ENCODE measurements around the gene YLPM1. TPM values are rescaled to one million over a fixed set of nuclear protein-coding genes. Genes with fewer than 3 reads are reported as not detected.

Gene YLPM1
- total and polyA plus RNA-seq, 2 donors (not counting 3 experiments of a cell fraction or from before 2014, with no cell fraction given), result 14.9 to 85.7 TPM

DNA sequence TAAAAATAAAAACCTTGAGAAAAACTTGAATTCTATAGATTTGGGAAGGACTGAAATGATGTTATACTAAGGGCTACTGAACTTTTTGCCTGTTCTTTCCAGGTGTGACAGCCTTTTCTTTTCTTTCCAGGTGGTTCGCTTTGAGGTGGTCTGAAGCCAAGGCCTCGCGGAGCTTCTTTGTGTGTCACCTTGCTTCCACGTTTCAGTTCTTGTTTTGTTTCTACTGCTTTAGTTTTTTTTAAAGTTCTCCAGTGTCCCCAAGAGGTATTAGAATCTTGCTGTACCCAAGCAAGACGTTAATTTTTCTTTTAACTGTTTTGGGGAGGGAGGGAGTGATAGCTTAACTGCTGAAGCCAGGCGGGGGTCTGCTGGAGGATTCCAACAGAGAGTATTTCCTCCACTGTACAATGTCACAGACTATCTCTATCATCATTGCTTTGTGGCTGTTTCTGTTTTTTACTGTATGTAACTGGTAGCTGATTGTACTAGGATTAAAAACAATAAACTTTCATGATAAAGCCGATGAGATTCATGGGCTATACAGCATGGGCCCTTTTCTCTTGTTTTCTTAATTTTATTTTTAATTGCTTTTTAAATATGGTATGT lies 72.6 kb downstream of the YLPM1 start:
- dilution Hi-C loops (cut with MboI; ENCODE audit: extremely low pct_ligation_motif_present, low sequenced_read_pairs) (no loop called here), intact Hi-C loops (cut with micrococcal nuclease) (no loop called here)
- Histone ChIP-seq H3K4me1 (ENCODE audit: control insufficient read depth, extremely low read depth, insufficient read depth, low read length) (peaks cover 11% of the 10 kb centered on the region), H3K9me3 (replicated peaks; ENCODE audit: control insufficient read depth, insufficient read depth, low read length) (no peaks in the 10 kb centered on the region), H3K79me2 (ENCODE audit: control insufficient read depth, insufficient read depth, low read length) (no peaks in the 10 kb centered on the region), H3K4me2 (ENCODE audit: insufficient read depth, low read length) (no peak overlapping the region), H3K4me3 (replicated peaks in 1 of 3; ENCODE audit: insufficient read depth in 1 of 3, low read depth in 1 of 3, low read length in 3 of 3) (no peak overlapping the region), H2AFZ (ENCODE audit: low read depth, low read length) (no peak overlapping the region), H3K27ac (ENCODE audit: insufficient read depth, low read depth, low read length) (no peak overlapping the region), H3K27me3 (ENCODE audit: control insufficient read depth in 2 of 2, insufficient read depth in 2 of 2, low read length in 2 of 2) (no peaks in the 10 kb centered on the region), H3K36me3 (ENCODE audit: control insufficient read depth in 2 of 2, extremely low read depth in 1 of 2, insufficient read depth in 2 of 2, low read length in 2 of 2) (peaks cover 7 to 15% of the 10 kb centered on the region in 2 experiments), H3K9ac (replicated peaks; ENCODE audit: extremely low read depth, insufficient read depth, low read length) (no peak overlapping the region), H4K20me1 (replicated peaks; ENCODE audit: control insufficient read depth, extremely low read depth, insufficient read depth, low read length) (no peaks in the 10 kb centered on the region), H3K9me1 (replicated peaks; ENCODE audit: control insufficient read depth, extremely low read depth, insufficient read depth, low read length) (no peaks in the 10 kb centered on the region)
- DNase-seq (ENCODE audit: low read depth, low spot score) (no peak), FAIRE-seq (no peak)
- ChIA-PET CTCF (interaction anchor here (1.0 to 1.5 kb wide), 3 partner anchors 17 to 227 kb away, joined by 3 to 7 read pairs (median 4); no protein-coding TSS in a partner anchor), POLR2A (interaction anchor here (0.6 kb wide), 1 partner anchor 825 kb away, joined by 3 read pairs; the partner anchor contains the start of gene TTLL5)
- TSS peak; percentile 50 for BruUV-seq (replicated peaks)
- TF ChIP-seq EZH2 (IDR thresholded peaks at IDR 0.05; ENCODE audit: borderline replicate concordance, low read depth, low read length, severe bottlenecking) (no peak), GATA2 (IDR thresholded peaks at IDR 0.05; ENCODE audit: insufficient read depth, insufficient read length, low read depth, low read length) (no peak), POLR2AphosphoS5 (IDR thresholded peaks at IDR 0.05; ENCODE audit: insufficient read depth, low read depth, low read length) (no peak), POLR2A (IDR thresholded peaks at IDR 0.05; ENCODE audit: low read depth, low read length) (no peak), JUN (IDR thresholded peaks at IDR 0.05; ENCODE audit: borderline replicate concordance, insufficient read depth, insufficient read length, low read depth) (no peak), FOS (IDR thresholded peaks at IDR 0.05; ENCODE audit: borderline replicate concordance, insufficient read depth, low read length) (no peak)
- TF ChIP-seq, protein P1, sequence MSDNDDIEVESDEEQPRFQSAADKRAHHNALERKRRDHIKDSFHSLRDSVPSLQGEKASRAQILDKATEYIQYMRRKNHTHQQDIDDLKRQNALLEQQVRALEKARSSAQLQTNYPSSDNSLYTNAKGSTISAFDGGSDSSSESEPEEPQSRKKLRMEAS (IDR thresholded peaks at IDR 0.05; ENCODE audit: insufficient read depth, insufficient read length), result no peak
- TF ChIP-seq, protein P2, sequence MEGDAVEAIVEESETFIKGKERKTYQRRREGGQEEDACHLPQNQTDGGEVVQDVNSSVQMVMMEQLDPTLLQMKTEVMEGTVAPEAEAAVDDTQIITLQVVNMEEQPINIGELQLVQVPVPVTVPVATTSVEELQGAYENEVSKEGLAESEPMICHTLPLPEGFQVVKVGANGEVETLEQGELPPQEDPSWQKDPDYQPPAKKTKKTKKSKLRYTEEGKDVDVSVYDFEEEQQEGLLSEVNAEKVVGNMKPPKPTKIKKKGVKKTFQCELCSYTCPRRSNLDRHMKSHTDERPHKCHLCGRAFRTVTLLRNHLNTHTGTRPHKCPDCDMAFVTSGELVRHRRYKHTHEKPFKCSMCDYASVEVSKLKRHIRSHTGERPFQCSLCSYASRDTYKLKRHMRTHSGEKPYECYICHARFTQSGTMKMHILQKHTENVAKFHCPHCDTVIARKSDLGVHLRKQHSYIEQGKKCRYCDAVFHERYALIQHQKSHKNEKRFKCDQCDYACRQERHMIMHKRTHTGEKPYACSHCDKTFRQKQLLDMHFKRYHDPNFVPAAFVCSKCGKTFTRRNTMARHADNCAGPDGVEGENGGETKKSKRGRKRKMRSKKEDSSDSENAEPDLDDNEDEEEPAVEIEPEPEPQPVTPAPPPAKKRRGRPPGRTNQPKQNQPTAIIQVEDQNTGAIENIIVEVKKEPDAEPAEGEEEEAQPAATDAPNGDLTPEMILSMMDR (IDR thresholded peaks at IDR 0.05; ENCODE audit: extremely low read depth in 1 of 2, insufficient read depth in 1 of 2, low read depth in 1 of 2, low read length in 2 of 2), result no peak
